ENCODE measurements around the gene DNAH3.
"Not testable (repeated sequence)": the region's sequence is repeated elsewhere in the genome, so short reads cannot be mapped to it uniquely, and the experiment has no call there.

Gene DNAH3

DNA sequence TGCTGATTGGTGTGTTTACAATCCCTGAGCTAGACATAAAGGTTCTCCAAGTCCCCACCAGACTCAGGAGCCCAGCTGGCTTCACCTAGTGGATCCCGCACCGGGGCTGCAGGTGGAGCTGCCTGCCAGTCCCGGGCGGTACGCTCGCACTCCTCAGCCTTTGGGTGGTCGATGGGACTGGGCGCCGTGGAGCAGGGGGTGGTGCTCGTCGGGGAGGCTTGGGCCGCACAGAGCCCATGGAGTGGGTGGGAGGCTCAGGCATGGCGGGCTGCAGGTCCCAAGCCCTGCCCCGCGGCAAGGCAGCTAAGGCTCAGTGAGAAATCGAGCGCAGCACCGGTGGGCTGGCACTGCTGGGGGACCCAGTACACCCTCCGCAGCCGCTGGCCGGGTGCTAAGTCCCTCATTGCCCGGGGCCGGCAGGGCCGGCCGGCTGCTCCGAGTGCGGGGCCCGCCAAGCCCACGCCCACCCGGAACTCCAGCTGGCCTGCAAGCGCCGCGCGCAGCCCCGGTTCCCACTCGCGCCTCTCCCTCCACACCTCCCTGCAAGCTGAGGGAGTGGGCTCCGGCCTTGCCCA lies 161.1 kb downstream of the DNAH3 start:
- DNase-seq, result not testable (repeated sequence)

- no peak for DNase-seq
Measured at GRCh38 chr16:20987049-20987448, 163.6 kb downstream of the DNAH3 start.

DNA sequence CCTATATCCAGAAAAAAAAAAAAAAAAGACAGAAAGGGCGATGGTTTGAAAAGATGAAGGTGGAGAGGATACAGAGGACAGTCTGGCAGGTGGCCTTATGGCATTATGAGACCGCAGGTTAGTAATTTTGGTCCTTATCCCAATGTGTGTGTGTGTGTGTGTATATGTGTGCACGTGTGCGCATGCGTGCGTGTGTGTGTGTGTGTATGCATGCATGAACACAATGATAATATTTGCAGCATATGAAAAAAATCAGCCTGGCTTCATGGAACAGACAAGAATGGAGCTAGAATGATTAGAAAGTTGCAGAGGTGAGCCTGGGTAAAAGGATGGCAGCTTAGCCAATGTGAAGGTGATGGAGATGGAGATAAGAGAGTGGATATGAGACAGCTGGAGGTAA lies 166.6 kb downstream of the DNAH3 start:
- no peak for DNase-seq

DNA sequence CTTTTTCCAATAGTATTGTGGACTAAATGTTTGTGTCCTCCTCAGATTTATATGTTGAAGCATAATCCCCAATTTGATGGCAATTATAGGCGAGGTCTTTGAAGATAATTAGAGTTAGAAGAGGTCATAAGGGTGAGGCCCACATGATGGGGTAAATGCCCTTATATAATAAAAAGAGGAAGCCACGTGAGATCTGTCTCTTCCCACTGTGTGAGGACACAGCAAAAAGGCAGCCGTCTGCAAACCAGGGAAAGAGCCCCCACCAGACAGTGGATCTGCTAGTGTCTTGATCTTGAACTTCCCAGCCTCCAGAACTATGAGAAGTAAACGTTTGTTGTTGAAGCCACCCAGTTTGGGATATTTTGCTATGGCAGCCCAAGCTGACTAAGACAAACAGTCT lies 174.1 kb downstream of the DNAH3 start:
- DNase-seq, result no peak

DNA sequence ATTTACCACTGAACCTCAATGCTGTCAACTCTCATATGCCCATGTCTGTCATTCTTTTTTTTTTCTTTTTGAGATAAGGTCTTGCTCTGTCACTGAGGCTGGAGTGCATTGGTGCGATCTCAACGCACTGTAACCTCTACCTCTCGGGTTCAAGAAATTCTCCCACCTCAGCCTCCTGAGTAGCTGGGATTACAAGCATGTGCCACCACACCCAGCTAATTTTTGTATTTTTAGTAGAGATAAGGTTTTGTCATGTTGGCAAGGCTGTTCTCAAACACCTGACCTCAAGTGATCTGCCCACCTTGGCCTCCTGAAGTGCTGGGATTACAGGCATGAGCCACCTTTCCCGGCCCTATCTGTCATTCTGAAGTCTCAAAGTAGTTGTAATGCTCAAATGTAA lies 177.4 kb downstream of the DNAH3 start:
- DNase-seq, result not testable (repeated sequence)

DNA sequence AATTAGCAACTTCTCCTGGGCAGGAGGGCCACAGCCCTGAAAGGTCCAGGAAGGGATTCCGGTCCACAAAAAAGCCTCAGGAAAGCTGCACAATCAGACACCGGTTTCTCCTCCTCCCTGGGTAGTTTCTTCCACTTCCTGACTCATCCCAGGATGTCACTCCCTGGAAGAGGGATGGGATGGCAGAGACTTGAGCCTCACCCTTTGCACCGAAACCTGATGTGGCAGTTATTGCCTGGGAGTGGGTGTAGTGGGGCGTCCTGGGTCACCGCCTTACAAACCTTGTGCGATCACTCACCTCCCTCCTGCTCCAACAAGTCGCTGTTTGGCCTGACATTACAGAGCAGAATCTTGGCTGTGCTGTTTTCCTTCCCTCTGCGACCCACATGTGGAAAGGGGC lies 179.2 kb downstream of the DNAH3 start:
- DNase-seq, result no peak

GRCh38 chr16:20969386-20969785 lies 181.3 kb downstream of the DNAH3 start:
- no peak for DNase-seq

DNA sequence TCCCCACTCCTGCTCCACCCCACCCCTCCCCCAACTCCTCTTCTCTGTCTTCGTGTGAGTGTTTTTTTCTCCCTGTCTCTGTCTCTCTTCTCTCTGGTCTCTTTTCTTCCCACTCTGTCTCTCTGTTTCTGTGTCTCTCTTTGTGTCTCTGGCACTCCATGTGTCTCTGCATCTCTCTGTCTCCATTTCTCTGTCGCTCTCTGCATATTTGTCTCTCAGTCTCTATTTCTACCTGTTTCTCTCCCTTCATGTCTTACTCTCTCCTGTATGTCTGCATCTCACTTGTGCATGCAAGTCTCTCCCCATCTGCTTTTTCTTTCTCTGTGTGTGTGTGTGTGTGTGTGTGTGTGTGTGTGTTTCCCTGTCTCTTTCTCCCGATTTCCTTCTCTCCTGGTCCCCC lies 181.9 kb downstream of the DNAH3 start:
- no peak for DNase-seq

DNA sequence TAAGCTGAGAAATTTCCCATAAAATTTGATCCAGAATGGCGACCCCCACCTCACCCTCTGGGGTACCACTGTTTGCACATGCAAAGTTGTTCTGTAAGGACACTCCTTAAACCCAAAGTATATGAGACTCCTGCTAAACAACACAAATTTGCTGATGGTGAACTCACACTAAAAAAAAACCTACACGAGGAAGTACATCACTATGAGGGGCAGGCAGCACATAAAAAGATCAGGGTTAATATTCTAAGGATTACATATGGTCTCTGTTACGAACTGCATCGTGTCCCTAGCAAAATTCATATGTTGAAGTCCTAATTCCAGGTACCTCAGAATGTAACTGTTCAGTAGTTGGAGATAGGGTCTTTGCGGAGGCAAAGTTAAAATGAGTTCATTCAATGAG lies 189.7 kb downstream of the DNAH3 start:
- DNase-seq, result no peak

DNA sequence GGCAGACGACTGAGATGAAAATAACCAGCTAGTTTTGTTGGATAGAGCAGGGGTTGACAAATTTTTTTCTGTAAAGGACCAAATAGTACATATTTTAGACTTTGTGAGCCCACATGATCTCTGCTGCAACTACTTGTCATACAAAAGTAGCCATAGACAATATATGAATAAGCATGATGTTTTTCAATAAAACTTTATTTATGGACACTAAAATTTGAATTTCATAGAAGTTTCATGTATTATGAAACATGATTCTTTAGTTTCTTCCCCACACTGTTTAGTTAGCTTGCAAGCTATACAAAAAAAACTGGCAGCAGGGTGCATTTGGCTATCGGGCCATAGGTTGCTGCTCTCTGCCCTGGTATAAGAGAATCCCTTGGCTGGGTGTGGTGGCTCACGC lies 193.5 kb downstream of the DNAH3 start:
- DNase-seq, result no peak

DNA sequence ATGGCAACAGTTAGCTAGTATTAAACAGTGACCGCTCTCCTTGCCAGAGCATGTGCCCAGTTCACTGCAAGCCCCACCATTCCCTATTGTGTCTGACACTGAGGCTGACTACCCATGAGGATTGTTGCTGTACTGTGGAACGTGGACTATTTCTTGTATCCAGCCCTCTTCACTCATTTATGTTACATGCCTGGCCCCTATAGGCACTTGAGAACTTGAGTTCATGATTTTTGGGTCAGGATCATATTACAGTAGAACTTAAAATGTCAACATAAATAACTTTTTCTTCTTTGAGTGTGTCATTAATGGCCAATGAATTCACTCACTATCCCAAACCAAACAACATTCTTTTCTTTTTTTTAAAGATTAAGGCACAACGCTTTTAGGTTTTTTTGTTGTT lies 194.3 kb downstream of the DNAH3 start:
- DNase-seq, result no peak

GRCh38 chr16:20954574-20954973 lies 196.1 kb downstream of the DNAH3 start:
- DNase-seq, result no peak

DNA sequence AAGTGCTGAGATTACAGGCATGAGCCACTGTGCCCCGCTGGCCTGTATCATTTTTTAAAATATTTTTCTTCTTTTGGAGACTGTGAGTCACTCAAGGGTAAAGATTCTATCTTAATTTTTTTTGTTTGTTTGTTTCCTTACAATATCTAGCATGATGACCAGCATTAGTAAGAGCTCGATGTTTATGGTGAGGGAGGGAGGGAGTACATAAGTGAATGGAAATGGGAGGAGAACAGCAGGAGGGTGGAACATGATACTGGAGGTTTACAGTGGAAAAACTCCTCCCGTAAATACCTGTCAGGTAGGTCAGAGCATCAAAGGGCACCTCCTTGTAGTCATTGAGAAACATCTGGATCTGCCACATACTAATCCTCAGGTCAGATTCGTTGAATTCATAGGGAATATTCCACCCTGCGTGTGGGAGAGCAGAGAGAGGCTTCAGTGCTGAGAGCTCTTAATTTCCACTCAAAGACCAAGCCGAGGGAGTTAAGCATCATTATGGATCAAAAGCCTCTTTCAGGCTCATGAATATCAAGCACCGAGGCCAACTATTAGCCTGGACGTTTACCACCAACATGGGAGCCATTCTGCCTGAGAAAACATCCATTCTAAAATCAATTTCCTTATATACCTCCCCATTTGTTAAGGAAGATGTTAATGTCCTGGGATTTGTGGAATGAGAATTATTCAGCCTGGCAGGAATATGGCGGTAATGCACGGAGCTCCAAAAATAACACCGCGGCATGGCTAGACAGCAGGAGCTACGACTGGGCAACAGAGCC lies 198.3 kb downstream of the DNAH3 start:
- DNase-seq, result no peak

DNA sequence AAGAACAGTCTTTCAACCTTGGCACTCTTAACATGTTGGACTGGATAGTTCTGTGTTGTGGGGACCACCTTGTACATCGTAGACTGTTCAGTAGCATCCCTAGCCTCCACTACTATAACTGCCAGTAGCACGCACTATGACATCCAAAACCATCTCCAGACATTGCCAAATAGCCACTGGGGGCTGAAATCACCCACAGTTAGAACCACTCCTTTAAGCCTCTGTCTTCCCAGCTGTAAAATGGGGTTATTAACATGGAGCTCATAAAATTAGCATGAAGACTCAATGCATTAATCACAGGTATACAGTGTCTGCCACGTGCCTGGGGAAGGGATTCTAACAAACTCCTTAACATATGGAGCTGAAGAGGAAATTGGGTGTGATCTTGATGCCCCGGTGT lies 200.4 kb downstream of the DNAH3 start:
- no peak for DNase-seq

DNA sequence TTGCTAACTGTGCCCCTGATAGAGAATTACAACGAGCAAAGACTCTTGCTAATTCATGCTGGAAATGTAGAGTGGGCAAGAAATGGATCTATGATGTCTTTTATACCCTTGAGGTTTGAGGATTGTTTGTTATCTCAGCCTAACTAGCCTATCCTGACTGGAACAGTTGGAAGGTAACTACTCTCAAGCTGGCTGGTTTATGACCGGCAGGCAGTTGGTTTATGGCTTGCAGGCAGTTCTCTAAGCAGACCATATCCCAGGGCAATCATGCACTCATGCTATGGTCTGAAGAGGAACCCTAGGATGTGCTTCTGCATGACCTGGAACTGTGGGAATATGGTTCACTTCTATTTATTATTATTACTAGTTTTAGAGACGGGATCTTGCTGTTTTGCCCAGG lies 201.0 kb downstream of the DNAH3 start:
- DNase-seq, result no peak

DNA sequence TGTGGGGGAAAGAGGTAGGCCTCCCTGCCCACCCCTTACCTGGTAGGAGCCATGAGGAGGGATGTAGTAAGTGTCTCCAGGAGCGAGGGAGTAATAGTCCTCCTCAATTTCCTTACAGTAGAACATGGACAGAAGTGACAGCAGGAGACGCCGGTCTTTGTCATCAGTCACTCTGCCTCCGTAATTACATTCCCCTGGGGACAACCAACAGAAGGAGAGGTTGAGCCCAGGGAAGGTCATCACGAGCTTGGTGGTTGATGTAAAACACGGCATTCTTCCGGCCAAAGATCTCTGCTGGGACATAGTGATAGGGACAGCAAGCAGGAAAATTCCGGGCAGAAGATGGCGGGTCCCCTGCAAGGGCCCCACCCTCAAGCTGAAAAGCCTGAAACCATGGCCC lies 202.2 kb downstream of the DNAH3 start:
- no peak for DNase-seq

- no peak for DNase-seq
Measured at GRCh38 chr16:20946015-20946629, 204.5 kb downstream of the DNAH3 start.

DNA sequence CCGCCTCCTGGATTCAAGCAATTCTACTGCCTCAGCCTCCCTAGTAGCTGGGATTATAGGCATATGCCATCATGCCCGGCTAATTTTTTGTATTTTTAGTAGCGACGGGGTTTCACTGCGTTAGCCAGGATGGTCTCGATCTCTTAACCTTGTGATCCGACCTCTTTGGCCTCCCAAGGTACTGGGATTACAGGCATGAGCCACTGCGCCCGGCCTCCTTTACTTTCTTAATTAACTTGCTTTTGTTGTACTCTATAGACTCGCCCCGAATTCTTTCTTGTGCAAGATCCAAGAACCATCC lies 205.1 kb downstream of the DNAH3 start:
- not testable (repeated sequence) for DNase-seq

DNA sequence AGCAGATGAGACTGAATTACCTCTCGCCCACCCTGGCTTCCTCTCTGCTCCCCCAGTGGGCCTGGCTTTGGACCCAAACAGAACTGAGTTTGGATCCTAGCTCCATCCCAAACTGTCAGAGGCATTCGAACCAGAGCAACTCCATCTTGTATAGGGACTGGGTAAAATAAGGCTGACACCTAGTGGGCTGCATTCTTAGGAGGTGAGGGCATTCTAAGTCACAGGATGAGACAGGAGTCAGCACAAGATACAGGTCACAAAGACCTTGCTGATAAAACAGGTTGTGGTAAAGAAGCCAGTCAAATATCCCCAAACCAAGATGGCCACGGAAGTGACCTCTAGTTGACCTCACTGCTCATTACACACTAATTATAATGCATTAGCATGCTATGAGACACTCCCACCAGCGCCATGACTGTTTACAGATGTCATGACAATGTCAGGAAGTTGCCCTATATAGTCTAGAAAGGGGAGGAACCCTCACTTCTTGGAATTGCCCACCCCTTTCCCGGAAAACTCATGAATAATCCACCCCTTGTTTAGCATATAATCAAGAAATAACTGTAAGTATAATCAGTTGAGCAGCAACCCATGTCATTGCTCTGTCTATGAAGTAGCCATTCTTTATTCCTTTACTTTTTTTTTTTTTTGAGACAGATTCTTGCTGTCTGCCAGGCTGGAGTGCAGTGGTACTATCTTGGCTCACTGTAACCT lies 205.6 kb downstream of the DNAH3 start:
- DNase-seq, result no peak

- DNase-seq, result no peak
Measured at GRCh38 chr16:20942256-20942655, 208.4 kb downstream of the DNAH3 start.

- no peak for DNase-seq
Measured at GRCh38 chr16:20941636-20941926, 209.1 kb downstream of the DNAH3 start.

GRCh38 chr16:20940871-20941635 lies 209.6 kb downstream of the DNAH3 start:
- no peak for DNase-seq

DNA sequence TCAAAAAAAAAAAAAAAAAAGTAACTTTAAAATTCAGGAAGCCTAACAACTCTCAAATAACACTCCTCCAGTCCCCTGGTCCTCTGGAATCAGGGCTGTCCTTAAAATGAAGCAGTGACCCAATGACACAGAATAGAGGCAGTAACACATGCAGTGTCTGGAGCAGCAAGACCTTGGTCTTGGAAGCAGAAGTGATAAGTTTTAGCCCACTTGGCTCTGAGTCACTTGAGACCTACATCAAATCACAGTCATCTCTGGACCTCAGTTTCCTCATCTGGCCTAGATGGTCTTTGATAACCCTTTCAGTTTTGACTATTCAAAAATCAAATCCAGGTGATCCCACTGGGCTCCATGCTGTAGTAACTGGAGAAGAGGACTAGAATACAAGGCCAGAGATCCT lies 211.0 kb downstream of the DNAH3 start:
- no peak for DNase-seq
